Effector CD4-positive, alpha-beta T cell (primary cell): ENCODE measurements around the gene CDH13.

Source experiments
- DNase-seq: peaks from one replicate; pipeline ENCODE4 v3.0.0-alpha.2; 2020

CDH13 gene

DNA sequence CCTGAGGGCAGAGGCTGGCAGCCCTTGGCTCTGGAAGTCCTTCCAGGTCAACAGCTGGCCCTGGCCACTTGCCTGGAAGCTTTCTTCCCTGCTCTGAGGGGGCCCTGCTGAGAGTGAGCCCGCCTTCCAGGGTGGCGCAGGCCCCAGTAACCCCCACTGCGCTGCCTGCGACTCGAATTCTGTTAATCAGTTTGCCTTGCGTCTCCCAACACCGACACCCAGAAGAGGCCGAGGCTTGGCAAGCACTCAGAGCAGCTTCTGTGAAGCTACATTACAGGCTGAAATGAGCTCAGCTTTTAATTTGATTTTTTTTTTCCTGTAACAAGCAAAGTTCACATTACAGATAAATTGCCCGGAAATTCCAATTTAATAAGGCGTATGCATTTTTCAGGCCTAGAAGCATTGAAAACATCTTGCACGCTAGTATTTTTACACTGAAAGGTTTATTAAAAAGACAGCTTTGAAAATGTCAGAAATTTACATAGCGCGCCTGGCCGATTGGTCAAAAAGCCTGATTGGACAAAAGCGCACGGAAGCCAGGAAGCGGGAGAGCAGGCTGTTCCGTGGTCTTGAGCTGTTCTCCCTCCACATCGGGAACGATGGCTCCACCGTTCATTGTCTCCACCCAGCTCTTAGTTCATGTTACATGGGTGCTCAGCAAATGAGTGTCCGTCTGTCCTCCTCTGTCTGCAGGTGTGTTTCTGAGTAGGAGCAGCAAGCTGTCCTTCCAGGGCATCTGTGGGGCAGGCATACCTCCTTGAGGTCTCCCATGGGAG is 1115.5 kb downstream of the CDH13 start:
- no peak for DNase-seq

- no peak for DNase-seq
Observed at GRCh38 chr16:83743241-83743640, 1116.5 kb downstream of the CDH13 start.

- DNase-seq = no peak
Observed at GRCh38 chr16:83743720-83744119, 1117.0 kb downstream of the CDH13 start.

DNA sequence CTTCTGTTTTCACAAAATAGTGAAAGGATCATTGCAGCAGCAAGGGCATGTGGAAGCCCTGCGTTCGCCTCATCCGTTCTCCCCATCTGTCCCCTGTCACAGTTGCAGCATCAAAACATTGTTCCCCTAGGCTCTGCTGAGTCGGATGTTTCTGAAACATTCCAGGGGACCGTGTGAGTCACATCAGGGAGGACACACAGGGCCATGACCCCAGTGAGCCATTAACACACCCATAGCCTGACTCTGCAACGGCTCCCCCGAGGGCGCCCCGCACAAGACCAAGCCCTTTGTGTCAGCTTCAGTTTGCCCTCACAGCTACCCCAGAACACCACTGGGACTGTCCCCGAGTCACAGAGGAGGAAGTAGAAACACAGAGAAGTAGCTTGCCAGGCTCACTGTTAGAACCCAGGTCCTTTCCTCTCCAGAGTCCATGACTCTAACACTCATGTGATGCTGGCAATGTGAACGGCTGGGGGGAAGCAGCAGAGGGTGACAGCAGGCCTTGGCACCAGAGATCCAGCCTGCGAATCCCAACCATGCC is 1117.7 kb downstream of the CDH13 start:
- DNase-seq = no peak

- DNase-seq = no peak
Observed at GRCh38 chr16:83746611-83747010, 1119.8 kb downstream of the CDH13 start.

DNA sequence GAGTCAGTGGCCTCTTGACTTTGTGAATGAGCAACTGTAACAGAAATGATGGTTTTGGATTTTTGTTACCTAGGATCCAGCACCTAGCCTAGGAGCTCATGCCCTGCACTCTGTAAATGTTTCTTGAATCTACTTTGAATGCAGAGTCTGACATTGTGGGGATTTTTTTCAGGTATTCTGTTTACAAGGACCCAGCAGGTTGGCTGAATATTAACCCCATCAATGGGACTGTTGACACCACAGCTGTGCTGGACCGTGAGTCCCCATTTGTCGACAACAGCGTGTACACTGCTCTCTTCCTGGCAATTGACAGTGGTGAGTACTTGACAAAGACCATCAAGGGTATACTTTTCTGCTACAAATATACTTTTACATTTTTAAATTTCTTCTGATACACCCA is 1121.2 kb downstream of the CDH13 start:
- no peak for DNase-seq

DNA sequence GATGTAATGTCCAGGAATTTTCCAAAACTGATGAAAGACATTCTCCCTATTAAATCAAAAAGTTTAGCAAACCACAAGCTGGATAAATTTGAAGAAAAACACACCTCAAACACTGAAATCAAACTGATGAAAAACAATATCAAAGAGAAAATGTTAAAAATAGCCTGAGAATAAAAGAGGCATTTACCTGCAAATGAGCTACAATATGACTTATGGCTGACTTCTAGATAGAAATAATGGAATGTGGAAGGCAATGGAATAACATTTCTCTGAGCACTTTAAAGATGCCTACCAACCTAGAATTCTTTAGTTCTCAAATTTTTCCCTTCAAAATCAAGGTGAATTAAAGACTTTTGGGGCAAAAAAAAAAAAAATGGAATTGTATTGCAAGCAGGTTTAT is 1128.6 kb downstream of the CDH13 start:
- no peak for DNase-seq

GRCh38 chr16:83762141-83762991 is 1135.6 kb downstream of the CDH13 start:
- DNase-seq = no peak

GRCh38 chr16:83762992-83763358 is 1136.2 kb downstream of the CDH13 start:
- no peak for DNase-seq

GRCh38 chr16:83768986-83769385 is 1142.2 kb downstream of the CDH13 start:
- DNase-seq = no peak

GRCh38 chr16:83769397-83770008 is 1142.7 kb downstream of the CDH13 start:
- DNase-seq = no peak

- no peak for DNase-seq
Observed at GRCh38 chr16:83771306-83771942, 1144.7 kb downstream of the CDH13 start.

DNA sequence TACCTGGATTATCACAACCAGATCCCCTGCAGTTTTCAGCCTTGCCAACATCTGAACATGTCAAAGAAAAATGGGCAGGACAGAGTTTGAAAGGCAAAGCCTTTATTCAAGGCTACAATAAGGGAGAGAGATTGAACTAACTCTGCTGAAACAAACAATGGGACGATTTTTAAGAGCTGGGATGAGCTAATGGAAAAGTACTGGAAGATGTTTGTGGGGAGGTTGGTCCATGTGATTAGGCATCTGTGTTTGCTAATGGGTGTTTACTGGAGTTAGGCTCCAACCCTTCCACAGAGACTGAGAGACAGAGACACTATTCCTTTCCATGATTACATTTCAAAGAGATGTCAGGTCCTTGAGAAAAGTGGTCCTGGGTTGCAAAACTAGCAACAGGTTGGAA is 1146.0 kb downstream of the CDH13 start:
- DNase-seq = no peak

GRCh38 chr16:83774066-83774465 is 1147.3 kb downstream of the CDH13 start:
- DNase-seq = no peak

- DNase-seq = no peak
Observed at GRCh38 chr16:83776944-83777343, 1150.2 kb downstream of the CDH13 start.

- no peak for DNase-seq
Observed at GRCh38 chr16:83779886-83780285, 1153.1 kb downstream of the CDH13 start.

DNA sequence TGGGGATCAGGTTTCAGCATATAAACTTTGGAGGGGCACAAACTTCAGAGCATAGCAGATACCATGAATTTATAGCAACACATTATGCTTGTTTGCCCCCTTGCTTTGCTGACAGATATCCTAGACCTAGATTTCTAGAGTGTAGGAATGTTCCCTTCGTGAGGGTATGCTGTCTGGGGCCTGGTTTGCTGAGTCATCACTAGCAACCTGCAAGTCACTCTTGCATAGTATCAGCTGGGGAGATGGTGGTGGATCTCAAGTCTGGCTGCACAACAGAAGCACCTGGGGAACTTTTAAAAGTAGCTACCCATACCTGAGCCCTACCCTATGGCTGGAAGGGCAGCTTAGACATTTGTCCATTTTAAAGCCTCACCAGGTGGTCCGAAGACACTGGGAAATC is 1158.7 kb downstream of the CDH13 start:
- no peak for DNase-seq

- no peak for DNase-seq
Observed at GRCh38 chr16:83789642-83790401, 1163.1 kb downstream of the CDH13 start.

DNA sequence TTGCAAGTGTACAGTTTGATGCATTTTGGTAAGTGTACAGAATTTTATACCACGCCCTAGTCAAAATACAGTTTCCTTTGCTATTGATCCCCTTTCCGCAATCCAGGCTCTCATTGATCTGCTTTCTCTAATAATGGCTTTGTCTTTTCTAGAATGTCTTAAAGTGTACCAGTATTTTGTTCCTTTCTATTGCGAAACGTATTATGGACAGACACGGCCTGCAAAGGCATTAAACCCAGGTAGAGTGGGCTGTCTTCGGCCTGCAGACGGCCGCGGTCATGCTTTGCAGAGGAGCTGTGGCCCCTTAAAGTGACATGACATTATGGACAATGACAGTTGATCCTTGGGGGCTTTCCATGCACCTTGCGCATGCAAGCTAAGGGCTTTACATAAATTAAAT is 1165.1 kb downstream of the CDH13 start:
- no peak for DNase-seq

DNA sequence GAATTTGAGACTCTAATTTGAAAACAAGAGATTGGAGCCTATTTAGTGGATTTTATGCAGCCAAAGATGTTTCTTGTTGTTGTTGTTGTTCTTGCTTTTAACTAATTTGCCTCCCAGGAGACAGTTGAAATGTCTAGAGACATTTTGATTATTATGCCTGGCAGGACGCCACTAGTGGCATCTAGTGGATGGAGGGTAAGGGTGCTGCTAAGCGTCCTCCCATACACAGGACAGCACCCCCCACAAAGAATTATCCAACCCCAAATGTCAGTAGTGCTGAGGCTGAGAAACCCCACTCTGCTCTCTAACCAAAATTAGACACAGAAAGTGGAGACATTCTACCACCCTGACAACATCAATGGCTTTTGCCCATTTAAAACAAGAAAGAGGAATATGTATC is 1165.6 kb downstream of the CDH13 start:
- no peak for DNase-seq

- no peak for DNase-seq
Observed at GRCh38 chr16:83793179-83793578, 1166.4 kb downstream of the CDH13 start.

- no peak for DNase-seq
Observed at GRCh38 chr16:83794860-83795554, 1168.2 kb downstream of the CDH13 start.
